Epithelial cell of prostate (primary cell): ENCODE measurements around the gene AKT3.
A peak's percentile ranks its signal among the peaks of the same experiment; 100 is the strongest.

ENCODE experiments used
- DNase-seq: peaks from one replicate; pipeline ENCODE4 v3.0.0-alpha.2; 2011; ENCODE audit warnings: low read depth, low spot score
- H3K27ac ChIP-seq: fragments of 450-650 bp; 2 replicates; pipeline ENCODE4 v1.5.1; 2017; ENCODE audit warnings: mild to moderate bottlenecking

Gene AKT3

GRCh38 chr1:243497939-243498681, 351.9 kb downstream of the AKT3 start:
- no peak for DNase-seq
- no peak overlapping the region for H3K27ac ChIP-seq

GRCh38 chr1:243496806-243497205, 353.2 kb downstream of the AKT3 start:
- no peak overlapping the region for H3K27ac ChIP-seq
- DNase-seq = no peak

GRCh38 chr1:243496187-243496646, 353.8 kb downstream of the AKT3 start:
- no peak for DNase-seq
- no peak overlapping the region for H3K27ac ChIP-seq

- DNase-seq = no peak
- H3K27ac ChIP-seq = no peak overlapping the region
These were observed 354.4 kb downstream of the AKT3 start for GRCh38 chr1:243495442-243496186.

- no peak overlapping the region for H3K27ac ChIP-seq
These were observed 355.2 kb downstream of the AKT3 start for GRCh38 chr1:243494741-243495431.

GRCh38 chr1:243493156-243494129, 356.6 kb downstream of the AKT3 start:
- no peak overlapping the region for H3K27ac ChIP-seq
- DNase-seq = no peak

More at GRCh38 chr1:243494741-243495431, 355.2 kb downstream of the AKT3 start:
- DNase-seq = no peak

- no peak for DNase-seq
- no peak overlapping the region for H3K27ac ChIP-seq
These were observed 359.0 kb downstream of the AKT3 start for GRCh38 chr1:243490748-243491686.

GRCh38 chr1:243489681-243490546, 360.1 kb downstream of the AKT3 start:
- H3K27ac ChIP-seq = no peak overlapping the region
- DNase-seq = no peak

GRCh38 chr1:243489158-243489527, 360.9 kb downstream of the AKT3 start:
- no peak for DNase-seq
- no peak overlapping the region for H3K27ac ChIP-seq

GRCh38 chr1:243488459-243489157, 361.4 kb downstream of the AKT3 start:
- no peak for DNase-seq
- no peak overlapping the region for H3K27ac ChIP-seq

- no peak overlapping the region for H3K27ac ChIP-seq
- no peak for DNase-seq
These were observed 362.3 kb downstream of the AKT3 start for GRCh38 chr1:243487649-243488227.

- no peak overlapping the region for H3K27ac ChIP-seq
- DNase-seq = no peak
These were observed 362.9 kb downstream of the AKT3 start for GRCh38 chr1:243487036-243487648.

- no peak for DNase-seq
- no peak overlapping the region for H3K27ac ChIP-seq
These were observed 366.1 kb downstream of the AKT3 start for GRCh38 chr1:243483952-243484351.

- no peak for DNase-seq
- no peak overlapping the region for H3K27ac ChIP-seq
These were observed 366.8 kb downstream of the AKT3 start for GRCh38 chr1:243483071-243483771.

- no peak overlapping the region for H3K27ac ChIP-seq
- DNase-seq = peak; percentile 20
These were observed 367.7 kb downstream of the AKT3 start for GRCh38 chr1:243482141-243483022.
